ENCODE measurements around the gene EVI5.
"Not testable (repeated sequence)": the region's sequence is repeated elsewhere in the genome, so short reads cannot be mapped to it uniquely, and the experiment has no call there.

- not testable (repeated sequence) for TF ChIP-seq HDAC2 (IDR thresholded peaks at IDR 0.05); JUNB (IDR thresholded peaks at IDR 0.05); POLR2A (IDR thresholded peaks at IDR 0.05; ENCODE audit: low read length); SMC3 (IDR thresholded peaks at IDR 0.05); CHD4 (IDR thresholded peaks at IDR 0.05; ENCODE audit: borderline replicate concordance); ZNF302 (CRISPR knock-in tag; IDR thresholded peaks at IDR 0.05)
- TF ChIP-seq, protein P1, sequence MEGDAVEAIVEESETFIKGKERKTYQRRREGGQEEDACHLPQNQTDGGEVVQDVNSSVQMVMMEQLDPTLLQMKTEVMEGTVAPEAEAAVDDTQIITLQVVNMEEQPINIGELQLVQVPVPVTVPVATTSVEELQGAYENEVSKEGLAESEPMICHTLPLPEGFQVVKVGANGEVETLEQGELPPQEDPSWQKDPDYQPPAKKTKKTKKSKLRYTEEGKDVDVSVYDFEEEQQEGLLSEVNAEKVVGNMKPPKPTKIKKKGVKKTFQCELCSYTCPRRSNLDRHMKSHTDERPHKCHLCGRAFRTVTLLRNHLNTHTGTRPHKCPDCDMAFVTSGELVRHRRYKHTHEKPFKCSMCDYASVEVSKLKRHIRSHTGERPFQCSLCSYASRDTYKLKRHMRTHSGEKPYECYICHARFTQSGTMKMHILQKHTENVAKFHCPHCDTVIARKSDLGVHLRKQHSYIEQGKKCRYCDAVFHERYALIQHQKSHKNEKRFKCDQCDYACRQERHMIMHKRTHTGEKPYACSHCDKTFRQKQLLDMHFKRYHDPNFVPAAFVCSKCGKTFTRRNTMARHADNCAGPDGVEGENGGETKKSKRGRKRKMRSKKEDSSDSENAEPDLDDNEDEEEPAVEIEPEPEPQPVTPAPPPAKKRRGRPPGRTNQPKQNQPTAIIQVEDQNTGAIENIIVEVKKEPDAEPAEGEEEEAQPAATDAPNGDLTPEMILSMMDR (IDR thresholded peaks at IDR 0.05): not testable (repeated sequence)
These were observed 1.4 kb downstream of the EVI5 start for GRCh38 chr1:92783550-92783949.
